ENCODE measurements around the gene MED13L. TPM values are rescaled to one million over a fixed set of nuclear protein-coding genes. Genes with fewer than 3 reads are reported as not detected.

MED13L gene
- total and polyA plus RNA-seq, 2 of the 8 experiments (the other 6 are each of a cell fraction or from before 2014, with no cell fraction given): 15.9 to 51.7 TPM

DNA sequence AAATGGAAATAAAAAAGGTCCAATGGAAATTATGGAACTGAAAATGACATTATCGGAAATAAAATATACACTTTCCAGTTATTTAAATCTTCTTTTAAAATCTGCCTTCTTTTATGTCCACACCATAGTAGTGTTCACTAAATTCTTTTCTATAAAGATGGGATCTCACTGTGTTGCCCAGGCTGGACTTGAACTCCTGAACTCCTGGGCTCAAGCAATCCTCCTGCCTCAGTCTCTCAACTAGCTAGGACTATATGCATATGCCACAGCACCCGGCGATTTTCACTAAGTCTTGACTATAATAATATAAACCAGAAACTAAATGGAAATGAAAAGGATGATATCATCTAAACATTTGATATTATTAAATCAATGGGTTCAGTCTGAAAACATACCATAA lies 188.4 kb downstream of the MED13L start:
- Histone ChIP-seq H4K5ac (ENCODE audit: insufficient read length, low read depth, low read length) (no peak overlapping the region), H2BK120ac (replicated peaks; ENCODE audit: low read depth, low read length) (no peak overlapping the region), H3K4me2 (ENCODE audit: insufficient read depth in 1 of 2, low read depth in 2 of 2, low read length in 2 of 2) (no peak overlapping the region), H3K79me1 (ENCODE audit: low read depth, low read length) (peaks cover 2% of the 10 kb centered on the region; the same call in 1 of the 2 replicates), H2AK5ac (ENCODE audit: low read depth, low read length) (no peak overlapping the region), H3K4me3 (ENCODE audit: extremely low read depth in 1 of 4, insufficient read depth in 2 of 4, low read depth in 3 of 4, low read length in 4 of 4) (no peak overlapping the region), H3K79me2 (ENCODE audit: control insufficient read depth in 1 of 2, insufficient read depth in 2 of 2, low read length in 2 of 2) (peaks cover 0 to 29% of the 10 kb centered on the region in 2 experiments; a peak in 3 of 4 replicates), H3K18ac (ENCODE audit: extremely low read depth, low read length) (no peak overlapping the region), H3K4me1 (replicated peaks in 1 of 4; ENCODE audit: control insufficient read depth in 3 of 4, insufficient read depth in 4 of 4, low read length in 3 of 4) (peaks cover 0 to 6% (median 3%) of the 10 kb centered on the region in 4 experiments; a peak in 2 of 7 replicates), H2BK15ac (ENCODE audit: low read length) (no peak overlapping the region), H3K56ac (replicated peaks; ENCODE audit: insufficient read length, low read depth, low read length) (no peak overlapping the region), H4K91ac (replicated peaks; ENCODE audit: insufficient read length, low read length) (no peak overlapping the region), H2BK12ac (ENCODE audit: low read depth, low read length) (no peak overlapping the region), H3K9ac (replicated peaks in 1 of 4; ENCODE audit: extremely low read depth in 1 of 4, low read depth in 3 of 4, low read length in 3 of 4) (no peak overlapping the region), H2BK20ac (ENCODE audit: low read length) (no peak overlapping the region), H2BK5ac (ENCODE audit: low read depth, low read length) (no peak overlapping the region), H3K27ac (ENCODE audit: low read depth, low read length) (no peak overlapping the region), H4K20me1 (replicated peaks in 1 of 2; ENCODE audit: control insufficient read depth in 1 of 2, insufficient read depth in 2 of 2, low read length in 2 of 2) (no peaks in the 10 kb centered on the region), H3K23me2 (ENCODE audit: low read depth, low read length) (0 out of 2 replicates have a peak, but pooled peaks cover 2% of the 10 kb centered on the region), H3K36me3 (ENCODE audit: control insufficient read depth in 2 of 4, insufficient read depth in 4 of 4, low read length in 3 of 4) (no peaks in the 10 kb centered on the region), H2AFZ (ENCODE audit: low read length) (no peak overlapping the region), H3K4ac (replicated peaks; ENCODE audit: insufficient read length, low read depth, low read length) (no peak overlapping the region), H3K14ac (ENCODE audit: insufficient read length) (no peak overlapping the region), H3K9me3 (ENCODE audit: insufficient read depth in 2 of 2, low read depth in 1 of 2, low read length in 1 of 2) (no peaks in the 10 kb centered on the region), H3K23ac (ENCODE audit: insufficient read length) (no peak overlapping the region), H4K8ac (ENCODE audit: extremely low read depth, insufficient read depth, low read length) (no peak overlapping the region), H3K27me3 (replicated peaks in 1 of 4; ENCODE audit: control insufficient read depth in 3 of 4, extremely low read depth in 1 of 4, insufficient read depth in 3 of 4, low read length in 3 of 4) (no peaks in the 10 kb centered on the region)
- WGBS, 2 experiments (ENCODE audit: extremely low coverage in 1 of 2, insufficient coverage in 1 of 2, insufficient read length in 1 of 2, insufficient replicate concordance in 2 of 2, low coverage in 1 of 2, low lambda C conversion rate in 2 of 2, missing lambda C conversion rate in 1 of 2): 96% methylated on average over 3 of the region's 3 CpGs; no CpG with 5 or more reads in 1 of the 2 experiments
- CTCF ChIA-PET (ENCODE audit: partially characterized antibody): no interaction called here
- no peak for FAIRE-seq
- no peak for DNase-seq (ENCODE audit: low read depth in 1 of 2, low spot score in 2 of 2)
- POLR2A ChIA-PET (ENCODE audit: partially characterized antibody): no interaction called here
- no peak for TF ChIP-seq JUND (IDR thresholded peaks at IDR 0.05; ENCODE audit: low read length)
- TF ChIP-seq CTBP2 (IDR thresholded peaks at IDR 0.05; ENCODE audit: borderline replicate concordance, insufficient read depth, insufficient read length, low read length): no peak
- no peak for TF ChIP-seq USF2 (IDR thresholded peaks at IDR 0.05; ENCODE audit: low read length)
- TF ChIP-seq ZNF274 (IDR thresholded peaks at IDR 0.05; ENCODE audit: borderline replicate concordance, extremely low read depth, low read length): no peak
- TF ChIP-seq SIX5 (IDR thresholded peaks at IDR 0.05; ENCODE audit: low read depth, low read length): no peak
- TF ChIP-seq SRF (IDR thresholded peaks at IDR 0.05; ENCODE audit: low read depth, low read length): no peak
- TF ChIP-seq SIN3A (conservative IDR thresholded peaks at IDR 0.05 in 1 of 2, IDR thresholded peaks at IDR 0.05 in 1 of 2; ENCODE audit: low read depth in 1 of 2, low read length in 2 of 2): no peak
- TF ChIP-seq YY1 (IDR thresholded peaks at IDR 0.05; ENCODE audit: low read depth, low read length): no peak
- no peak for TF ChIP-seq EGR1 (IDR thresholded peaks at IDR 0.05; ENCODE audit: borderline replicate concordance, low read depth, low read length)
- TF ChIP-seq BRCA1 (IDR thresholded peaks at IDR 0.05; ENCODE audit: low read depth, low read length): no peak
- TF ChIP-seq POLR2A (IDR thresholded peaks at IDR 0.05; ENCODE audit: control extremely low read depth in 1 of 2, low read depth in 2 of 2, low read length in 2 of 2): no peak
- TF ChIP-seq, protein P1, sequence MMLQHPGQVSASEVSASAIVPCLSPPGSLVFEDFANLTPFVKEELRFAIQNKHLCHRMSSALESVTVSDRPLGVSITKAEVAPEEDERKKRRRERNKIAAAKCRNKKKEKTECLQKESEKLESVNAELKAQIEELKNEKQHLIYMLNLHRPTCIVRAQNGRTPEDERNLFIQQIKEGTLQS (IDR thresholded peaks at IDR 0.05; ENCODE audit: insufficient read depth, low read depth, low read length): no peak
- TF ChIP-seq SUZ12 (IDR thresholded peaks at IDR 0.05; ENCODE audit: low read length): no peak
- no peak for TF ChIP-seq CHD2 (IDR thresholded peaks at IDR 0.05; ENCODE audit: low read length)
